Stimulated activated naive CD4-positive, alpha-beta T cell treated with Interleukin-2 at 50 U/mL for 16 hours (primary cell): ENCODE measurements around the gene TFDP2.
"Not testable (repeated sequence)": the region's sequence is repeated elsewhere in the genome, so short reads cannot be mapped to it uniquely, and the experiment has no call there.

Experiments used
- DNase-seq: peaks from one replicate; lab custom pipeline; 2025; lab: John Stamatoyannopoulos, UW

The TFDP2 gene

DNA sequence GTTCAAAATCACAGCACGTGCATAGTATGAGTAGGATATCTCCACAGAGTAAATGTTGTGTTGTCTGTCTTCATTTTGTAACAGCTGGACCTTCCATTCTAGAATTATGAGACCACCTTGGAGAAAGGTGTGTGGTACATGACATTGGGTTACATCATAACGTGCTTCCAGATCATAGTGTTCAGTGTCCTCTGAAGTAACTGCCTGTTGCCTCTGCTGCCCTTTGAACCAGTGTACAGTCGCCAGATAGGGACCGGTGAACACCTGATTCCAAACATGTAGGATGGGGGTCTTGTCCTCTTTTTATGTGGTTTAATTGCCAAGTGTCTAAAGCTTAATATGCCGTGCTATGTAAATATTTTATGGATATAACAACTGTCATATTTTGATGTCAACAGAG is 223.7 kb downstream of the TFDP2 start:
- not testable (repeated sequence) for DNase-seq

- DNase-seq: no peak
Measured at GRCh38 chr3:141921316-141921715, 228.0 kb downstream of the TFDP2 start.

GRCh38 chr3:141920701-141921100 is 228.6 kb downstream of the TFDP2 start:
- DNase-seq: no peak

GRCh38 chr3:141915766-141916165 is 233.6 kb downstream of the TFDP2 start:
- DNase-seq: no peak

DNA sequence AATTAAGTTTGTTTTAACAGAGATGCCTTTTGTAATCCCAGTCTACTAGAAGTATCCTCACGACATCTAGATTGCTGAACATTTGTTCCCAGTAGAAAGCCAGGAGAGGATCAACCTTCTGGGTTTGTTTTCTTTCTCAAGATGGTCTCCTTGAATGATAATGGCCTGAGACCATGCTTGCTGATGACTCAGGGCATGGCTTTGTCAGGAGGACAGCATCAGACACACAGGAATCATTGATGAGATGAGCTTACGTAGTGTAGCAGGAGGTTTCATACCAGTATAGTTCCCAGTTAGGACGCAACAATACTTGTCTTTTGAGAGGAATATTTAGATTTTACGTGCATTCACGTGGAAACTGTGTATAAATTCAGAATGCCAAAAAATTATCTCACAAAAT is 234.3 kb downstream of the TFDP2 start:
- DNase-seq: no peak

- DNase-seq: no peak
Measured at GRCh38 chr3:141914311-141914710, 235.0 kb downstream of the TFDP2 start.

GRCh38 chr3:141913150-141913811 is 236.1 kb downstream of the TFDP2 start:
- DNase-seq: no peak

GRCh38 chr3:141909986-141910385 is 239.4 kb downstream of the TFDP2 start:
- DNase-seq: not testable (repeated sequence)

GRCh38 chr3:141909408-141909807 is 239.9 kb downstream of the TFDP2 start:
- no peak for DNase-seq

DNA sequence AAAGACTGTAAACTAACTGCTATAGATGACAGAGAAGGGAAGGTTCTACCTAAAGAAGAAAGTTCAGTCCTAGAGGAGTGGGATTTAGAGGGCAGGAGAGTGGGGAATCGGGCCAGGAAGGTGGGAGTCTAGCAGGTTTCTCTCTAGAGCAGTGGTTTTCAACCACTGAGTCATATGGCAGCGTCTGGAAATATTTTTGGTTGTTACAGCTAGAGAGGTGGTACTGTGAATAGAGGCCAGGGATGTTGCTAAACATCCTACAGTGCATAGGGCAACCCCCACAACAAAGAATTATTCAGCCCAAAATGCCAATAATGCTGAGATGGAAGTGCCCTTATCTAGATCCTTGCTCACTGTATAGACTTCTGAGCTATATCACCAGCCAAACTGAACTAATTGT is 244.2 kb downstream of the TFDP2 start:
- no peak for DNase-seq

- DNase-seq: no peak
Measured at GRCh38 chr3:141904203-141904602, 245.1 kb downstream of the TFDP2 start.

DNA sequence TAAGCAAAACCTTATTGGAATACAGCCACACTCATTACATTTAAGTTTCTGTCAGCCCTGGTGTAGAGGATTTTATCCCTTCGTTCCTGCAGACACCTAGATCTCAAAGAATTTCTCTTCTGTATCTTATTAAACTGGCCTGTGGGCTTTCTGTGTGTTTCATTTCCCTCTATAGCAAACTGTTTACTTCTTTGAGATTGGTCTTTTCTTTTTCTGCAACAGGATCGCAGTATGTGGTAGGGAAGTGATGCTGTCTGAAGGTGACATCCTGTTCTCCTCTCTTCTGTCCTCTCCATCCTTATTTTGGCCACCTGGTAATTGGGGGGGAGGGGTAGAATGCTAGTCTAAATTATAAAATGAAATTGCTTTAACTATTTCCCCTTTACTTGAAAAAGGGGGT is 247.4 kb downstream of the TFDP2 start:
- no peak for DNase-seq

DNA sequence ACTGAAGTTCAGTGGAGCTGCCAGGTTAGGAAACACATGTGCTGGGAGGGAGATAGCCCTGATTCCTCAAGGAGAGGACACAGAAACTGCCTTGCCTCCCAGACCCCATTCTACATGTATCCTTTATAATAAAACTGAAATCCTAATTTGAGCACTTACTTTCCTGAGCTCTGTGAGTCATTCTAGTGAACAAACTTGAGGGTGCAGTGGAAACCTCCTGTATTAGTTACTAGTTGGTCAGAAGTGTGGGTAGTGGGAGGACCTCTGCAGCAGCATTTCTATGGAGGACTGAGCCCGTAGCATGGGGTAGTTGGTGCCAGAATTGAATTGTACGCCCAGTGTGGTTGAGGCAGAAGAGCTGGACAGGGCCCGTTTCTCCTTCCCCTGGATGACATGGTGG is 249.0 kb downstream of the TFDP2 start:
- DNase-seq: no peak

- DNase-seq: no peak
Measured at GRCh38 chr3:141898908-141899307, 250.4 kb downstream of the TFDP2 start.

DNA sequence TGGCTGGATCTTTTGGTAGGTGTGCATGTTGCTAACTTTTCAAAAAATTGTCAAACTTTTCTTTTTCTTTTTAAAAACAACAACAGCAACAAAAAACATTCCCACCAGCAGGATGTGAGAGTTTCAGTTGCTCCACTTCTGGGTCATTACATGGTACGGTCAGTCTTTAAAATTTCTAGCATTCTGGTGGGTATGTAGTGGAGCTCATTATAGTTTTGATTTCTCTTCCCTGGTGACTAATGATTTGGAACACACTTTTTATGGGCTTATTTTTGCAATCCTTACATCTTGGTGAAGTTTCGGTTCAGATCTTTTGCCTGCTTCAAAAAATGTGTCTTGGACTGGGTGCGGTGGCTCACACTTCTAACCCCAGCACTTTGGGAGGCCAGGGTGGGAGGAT is 253.6 kb downstream of the TFDP2 start:
- DNase-seq: no peak

DNA sequence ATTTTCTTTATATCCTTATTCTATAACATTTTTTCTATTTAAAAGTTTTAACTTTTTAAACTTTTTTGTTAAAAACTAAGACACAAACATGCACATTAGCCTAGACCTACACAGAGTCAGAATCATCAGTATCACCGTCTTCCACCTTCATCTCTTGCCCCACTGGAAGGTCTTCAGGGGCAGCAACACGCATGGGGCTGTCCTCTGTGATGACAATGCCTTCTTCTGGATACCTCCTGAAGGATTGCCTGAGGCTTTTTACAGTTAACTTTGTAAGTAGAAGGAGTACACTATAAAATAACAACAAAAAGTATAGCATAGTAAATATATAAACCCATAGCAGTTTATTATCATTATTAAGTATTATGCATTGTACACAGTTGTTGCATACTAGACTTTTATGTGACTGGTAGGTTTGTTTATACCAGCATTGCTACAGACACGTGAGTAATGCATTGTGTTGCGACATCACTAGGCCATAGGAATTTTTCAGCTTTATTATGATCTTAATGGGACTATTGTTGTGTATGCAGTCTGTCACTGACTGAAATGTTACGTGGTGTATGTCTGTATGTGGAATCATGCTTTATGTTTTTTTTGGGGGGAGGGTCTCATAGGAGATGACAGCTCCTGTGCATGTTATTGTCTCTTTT is 254.7 kb downstream of the TFDP2 start:
- DNase-seq: no peak
